ENCODE data around the gene TMEM229A. TPM values are rescaled to one million over a fixed set of nuclear protein-coding genes. Genes with fewer than 3 reads are reported as not detected.
A peak's percentile ranks its signal among the peaks of the same experiment; 100 is the strongest.

Gene TMEM229A
- total RNA-seq, 1 donor, result 3.8 TPM

DNA sequence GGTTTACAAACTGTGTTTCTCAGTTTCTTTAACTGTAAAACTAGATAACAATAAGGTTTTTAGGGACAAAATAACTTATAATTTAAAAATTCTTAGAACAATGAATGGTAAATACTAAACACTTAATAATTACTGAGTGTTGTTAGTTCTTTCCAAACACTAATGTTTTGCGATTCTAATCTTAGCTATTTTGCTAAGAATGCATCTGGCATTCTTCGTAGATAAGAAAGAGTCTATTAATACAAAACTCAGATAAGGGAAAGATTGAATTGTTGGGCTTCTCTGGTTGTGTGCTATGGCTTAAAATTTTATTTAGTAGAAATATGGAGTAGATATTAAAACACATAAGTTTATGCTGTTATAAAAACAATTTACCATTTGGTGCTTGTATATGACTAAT is 45.4 kb downstream of the TMEM229A start:
- peak; percentile 7 for DNase-seq (ENCODE audit: low read depth)
- no peak overlapping the region for H3K4me3 ChIP-seq (ENCODE audit: low read depth, low read length)
- TF ChIP-seq, protein P1, sequence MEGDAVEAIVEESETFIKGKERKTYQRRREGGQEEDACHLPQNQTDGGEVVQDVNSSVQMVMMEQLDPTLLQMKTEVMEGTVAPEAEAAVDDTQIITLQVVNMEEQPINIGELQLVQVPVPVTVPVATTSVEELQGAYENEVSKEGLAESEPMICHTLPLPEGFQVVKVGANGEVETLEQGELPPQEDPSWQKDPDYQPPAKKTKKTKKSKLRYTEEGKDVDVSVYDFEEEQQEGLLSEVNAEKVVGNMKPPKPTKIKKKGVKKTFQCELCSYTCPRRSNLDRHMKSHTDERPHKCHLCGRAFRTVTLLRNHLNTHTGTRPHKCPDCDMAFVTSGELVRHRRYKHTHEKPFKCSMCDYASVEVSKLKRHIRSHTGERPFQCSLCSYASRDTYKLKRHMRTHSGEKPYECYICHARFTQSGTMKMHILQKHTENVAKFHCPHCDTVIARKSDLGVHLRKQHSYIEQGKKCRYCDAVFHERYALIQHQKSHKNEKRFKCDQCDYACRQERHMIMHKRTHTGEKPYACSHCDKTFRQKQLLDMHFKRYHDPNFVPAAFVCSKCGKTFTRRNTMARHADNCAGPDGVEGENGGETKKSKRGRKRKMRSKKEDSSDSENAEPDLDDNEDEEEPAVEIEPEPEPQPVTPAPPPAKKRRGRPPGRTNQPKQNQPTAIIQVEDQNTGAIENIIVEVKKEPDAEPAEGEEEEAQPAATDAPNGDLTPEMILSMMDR (IDR thresholded peaks at IDR 0.05; ENCODE audit: insufficient read depth, low read length), result no peak

Other genes with a start within 250 kb of the TMEM229A start
- gene HYAL4, start 187.9 kb downstream of the TMEM229A start, total RNA-seq (ENCODE audit: low replicate concordance), result not detected in 2 replicates
- gene SPAM1, start 107.8 kb downstream of the TMEM229A start, total RNA-seq (ENCODE audit: low replicate concordance), result not detected in 2 replicates

All from fibroblast of the aortic adventitia (primary cell).